HG03066 (cell line): ENCODE data around the gene DDIAS.
"Not testable (repeated sequence)": the region's sequence is repeated elsewhere in the genome, so short reads cannot be mapped to it uniquely, and the experiment has no call there.

Experiments
- ATAC-seq: cut with Tn5 transposase; IDR thresholded peaks from one replicate; pipeline ENCODE4 v1.9.1; 2021; ENCODE audit warnings: low read depth; ENCODE audit not compliant: unreplicated experiment

The DDIAS gene

GRCh38 chr11:82889133-82890001 lies 12.2 kb upstream of the DDIAS start:
- peak; percentile 51 for ATAC-seq

- ATAC-seq, result no peak
Observed at GRCh38 chr11:82890002-82890341, 11.6 kb upstream of the DDIAS start.

- no peak for ATAC-seq
Observed at GRCh38 chr11:82890936-82891335, 10.6 kb upstream of the DDIAS start.

- ATAC-seq, result no peak
Observed at GRCh38 chr11:82892611-82893169, 8.8 kb upstream of the DDIAS start.

GRCh38 chr11:82895437-82896091 lies 6.0 kb upstream of the DDIAS start:
- no peak for ATAC-seq

- ATAC-seq, result no peak
Observed at GRCh38 chr11:82896183-82896582, 5.4 kb upstream of the DDIAS start.

- no peak for ATAC-seq
Observed at GRCh38 chr11:82898241-82898640, 3.3 kb upstream of the DDIAS start.

- ATAC-seq, result no peak
Observed at GRCh38 chr11:82899186-82899820, 2.2 kb upstream of the DDIAS start.

GRCh38 chr11:82899957-82900276 lies 1.6 kb upstream of the DDIAS start:
- ATAC-seq, result no peak

GRCh38 chr11:82900277-82901164 lies 1.0 kb upstream of the DDIAS start, which contains the start of gene PRCP:
Gene PRCP, minus strand, starts transcription at chr11:82900430. Its CDS starts 28 bp downstream, at chr11:82900402.
- peak; percentile 82 for ATAC-seq

- ATAC-seq, result no peak
Observed at GRCh38 chr11:82901922-82902485, 468 bp downstream of the DDIAS start.

- no peak for ATAC-seq
Observed at GRCh38 chr11:82902880-82903279, 1.3 kb downstream of the DDIAS start.

- ATAC-seq, result no peak
Observed at GRCh38 chr11:82903843-82904586, 2.5 kb downstream of the DDIAS start.

GRCh38 chr11:82906236-82906635 lies 4.7 kb downstream of the DDIAS start:
- ATAC-seq, result no peak

GRCh38 chr11:82906931-82907330 lies 5.4 kb downstream of the DDIAS start:
- ATAC-seq, result no peak

GRCh38 chr11:82907371-82907770 lies 5.8 kb downstream of the DDIAS start:
- no peak for ATAC-seq

GRCh38 chr11:82908311-82908710 lies 6.8 kb downstream of the DDIAS start:
- ATAC-seq, result no peak

- no peak for ATAC-seq
Observed at GRCh38 chr11:82909015-82909640, 7.6 kb downstream of the DDIAS start.

GRCh38 chr11:82919786-82920185 lies 18.2 kb downstream of the DDIAS start:
- not testable (repeated sequence) for ATAC-seq
